ENCODE measurements around the gene ITGA4.

- TF ChIP-seq TAF1 (IDR thresholded peaks at IDR 0.05; ENCODE audit: borderline replicate concordance, insufficient read depth, low read length), result no peak
- no peak for TF ChIP-seq POLR2AphosphoS5 (IDR thresholded peaks at IDR 0.05; ENCODE audit: low read depth, low read length)
- TF ChIP-seq SIN3A (IDR thresholded peaks at IDR 0.05; ENCODE audit: borderline replicate concordance, insufficient read depth, low read length), result no peak
- TF ChIP-seq FOXP2 (optimal IDR thresholded peaks at IDR 0.05; ENCODE audit: borderline replicate concordance, extremely low read depth, extremely low read length, insufficient read depth), result no peak
Observed at GRCh38 chr2:181458871-181459270, 1.7 kb downstream of the ITGA4 start.
